CD4-positive, alpha-beta T cell treated with Interleukin-6 at 100 ng/mL for 8 hours (primary cell): ENCODE measurements around the gene ARAP1.

Source experiments
- DNase-seq: peaks from one replicate; pipeline ENCODE4 v3.0.0-alpha.2; 2020; ENCODE audit warnings: mixed read lengths, low spot score

The ARAP1 gene

DNA sequence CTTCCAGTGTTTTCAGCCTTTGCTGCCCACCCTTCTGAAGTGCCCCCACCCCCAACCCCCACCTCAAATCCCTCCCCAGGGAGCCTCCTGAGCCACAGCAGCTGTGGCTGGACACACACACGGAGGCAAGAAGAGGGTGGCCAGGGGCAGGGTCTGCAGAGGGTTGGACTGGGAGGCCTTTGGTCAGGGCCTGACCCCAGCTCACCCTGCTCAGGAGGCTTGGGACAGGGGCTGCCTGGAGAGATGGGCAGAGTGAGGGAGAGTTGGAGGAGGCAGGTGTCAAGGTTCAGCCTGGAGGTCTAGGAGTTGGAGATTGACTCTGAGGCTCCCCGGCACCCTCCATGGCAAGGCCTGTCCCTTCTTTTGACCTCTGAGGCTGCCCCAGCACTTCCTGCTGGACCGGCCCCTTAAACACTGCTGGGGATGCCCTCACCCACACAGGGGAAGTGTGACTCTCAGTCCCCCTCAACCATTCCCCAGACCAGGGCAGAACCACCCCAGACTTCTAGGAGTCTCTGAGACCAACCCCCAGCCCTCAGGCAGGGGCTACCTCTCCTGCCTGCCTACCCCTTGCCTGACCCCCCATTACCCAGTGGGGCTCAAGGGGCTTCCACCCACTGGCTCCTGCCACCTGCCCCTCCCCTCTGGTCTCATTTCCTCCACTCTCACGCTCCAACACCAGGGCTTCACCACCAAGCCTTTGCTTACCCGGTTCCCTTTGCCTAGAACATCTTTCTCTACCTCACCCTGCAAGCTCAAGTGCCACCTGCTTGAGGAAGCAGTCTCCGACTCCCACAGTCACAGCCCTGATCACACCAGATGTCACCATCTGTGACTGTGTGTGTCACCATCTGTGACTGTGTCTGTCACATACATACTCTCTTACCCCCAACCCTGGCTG lies 8.6 kb downstream of the ARAP1 start:
- DNase-seq: no peak

DNA sequence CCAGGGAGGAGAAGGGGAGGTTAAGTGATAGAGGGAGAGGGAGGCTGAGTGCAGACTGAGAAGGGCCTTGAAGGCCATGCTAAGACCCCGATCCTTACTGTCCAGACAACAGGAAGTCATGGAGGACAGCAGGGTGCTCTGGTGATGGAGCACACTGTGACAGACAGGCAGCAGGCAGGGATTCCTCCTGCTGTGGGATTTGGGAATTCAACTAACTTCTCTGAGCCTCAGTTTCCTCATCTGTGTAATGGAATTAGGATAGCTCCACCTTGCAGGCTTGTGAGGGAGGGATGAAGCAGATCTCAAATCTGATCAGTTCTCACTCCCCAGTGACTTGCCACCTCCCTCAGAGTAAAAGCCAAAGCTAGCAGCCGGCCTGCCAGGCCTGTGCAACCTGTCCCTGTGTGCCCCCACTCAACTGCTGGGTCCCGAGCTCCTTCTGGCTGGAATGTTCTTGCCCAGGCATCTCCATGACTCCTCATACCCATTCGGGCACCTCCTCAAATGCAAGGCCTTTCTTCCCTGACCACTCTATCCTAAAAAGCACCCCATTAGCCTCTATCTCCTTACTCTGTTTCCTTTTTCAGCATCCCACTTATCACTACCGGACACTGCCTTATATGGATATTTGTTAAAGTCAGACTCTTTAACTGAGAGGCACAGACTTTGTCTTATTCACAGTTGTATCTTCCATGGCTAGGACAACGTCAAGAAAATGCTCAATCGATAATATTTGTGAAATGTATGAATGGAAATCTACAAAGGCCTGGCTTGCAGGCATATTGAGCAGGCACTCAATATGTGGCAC lies 9.5 kb downstream of the ARAP1 start:
- DNase-seq: no peak

DNA sequence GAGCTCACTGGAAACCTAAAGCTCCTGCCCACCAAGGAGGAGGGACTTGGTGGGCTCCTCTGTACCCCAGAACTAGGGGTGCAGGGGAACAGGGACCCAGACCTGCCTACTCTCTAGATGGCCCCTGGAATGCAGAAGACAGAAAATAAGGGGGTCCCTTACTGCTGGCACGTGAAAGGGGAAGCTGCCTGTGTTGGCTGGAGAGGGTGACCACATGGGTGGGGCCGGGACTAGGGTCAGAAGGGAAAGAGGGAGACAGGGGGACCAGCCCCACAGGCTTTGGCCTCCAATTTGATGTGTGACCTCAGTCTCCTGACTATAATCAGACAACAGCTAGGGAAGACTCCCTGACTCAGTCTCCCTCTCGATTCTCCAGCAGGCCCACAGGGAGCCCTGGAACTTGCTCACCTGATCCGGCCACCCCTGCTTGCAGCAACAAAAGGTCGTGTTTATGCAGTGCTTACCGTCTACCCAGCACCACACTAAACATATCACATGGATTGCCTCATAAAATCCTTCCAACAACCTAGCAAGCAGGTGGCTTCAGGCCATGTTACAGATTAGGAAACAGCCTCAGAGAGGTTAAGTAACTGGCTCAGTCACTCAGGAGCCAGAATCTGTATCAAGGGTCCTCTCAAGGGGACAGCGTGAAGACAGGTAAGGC lies 10.2 kb downstream of the ARAP1 start:
- no peak for DNase-seq

DNA sequence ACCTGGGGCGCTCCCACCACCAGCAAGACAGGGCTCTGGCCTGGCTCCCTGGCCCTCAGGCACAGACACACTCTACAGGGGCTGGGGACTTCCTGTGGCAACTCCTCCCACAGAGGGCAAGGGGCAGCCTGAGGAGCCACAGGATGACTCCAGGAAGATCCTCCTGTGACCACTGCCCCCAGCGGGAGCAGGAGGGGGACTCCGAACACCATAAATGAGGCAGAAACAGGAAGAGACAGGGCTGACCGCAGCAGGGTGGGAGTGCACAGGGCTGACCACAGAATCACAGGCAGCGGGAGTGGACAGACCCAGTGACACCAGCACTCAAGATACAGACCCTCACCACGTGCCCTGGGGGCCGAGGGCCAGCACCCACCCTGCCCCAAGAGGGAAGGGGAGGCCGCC lies 10.8 kb downstream of the ARAP1 start:
- DNase-seq: no peak

DNA sequence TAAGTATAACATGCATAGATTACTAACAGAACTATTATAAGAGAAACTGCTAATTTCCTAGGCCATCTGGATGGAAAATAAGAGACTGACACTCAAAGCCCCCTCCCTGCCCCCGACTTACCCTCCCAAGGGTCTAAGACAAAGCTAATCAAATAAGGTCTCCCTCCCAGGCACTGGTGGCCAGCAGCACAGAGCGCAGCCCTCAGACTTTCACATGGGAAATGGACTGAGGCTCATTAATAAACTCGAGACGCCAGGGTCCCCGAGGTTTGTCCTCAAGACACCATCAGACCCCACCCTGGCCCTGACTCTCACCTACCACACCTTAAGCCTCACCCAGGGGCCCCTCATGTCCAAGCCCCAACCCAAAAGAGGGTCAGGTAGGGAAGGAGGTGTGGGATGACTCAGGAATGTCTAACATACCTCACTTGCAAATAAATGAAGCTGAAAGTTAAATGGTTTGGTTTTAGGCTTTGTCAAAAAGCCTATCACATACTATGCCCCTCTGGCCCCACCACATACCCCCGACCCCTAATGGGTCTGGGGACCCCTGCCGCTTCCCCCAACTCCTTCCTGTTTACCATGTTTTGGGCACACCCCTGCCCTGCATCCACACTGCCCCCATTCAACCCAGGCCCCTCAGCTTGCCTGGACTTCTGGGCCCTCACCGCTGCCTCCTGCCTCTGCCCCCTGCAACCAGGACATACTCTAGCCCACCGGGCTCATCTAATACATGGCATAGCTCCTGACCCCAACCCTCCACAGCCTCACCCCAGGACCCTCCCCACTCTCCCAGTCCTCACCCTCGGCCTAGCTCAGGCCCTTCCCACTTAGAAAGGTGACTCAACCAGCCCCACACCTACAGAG lies 11.4 kb downstream of the ARAP1 start:
- DNase-seq: no peak

DNA sequence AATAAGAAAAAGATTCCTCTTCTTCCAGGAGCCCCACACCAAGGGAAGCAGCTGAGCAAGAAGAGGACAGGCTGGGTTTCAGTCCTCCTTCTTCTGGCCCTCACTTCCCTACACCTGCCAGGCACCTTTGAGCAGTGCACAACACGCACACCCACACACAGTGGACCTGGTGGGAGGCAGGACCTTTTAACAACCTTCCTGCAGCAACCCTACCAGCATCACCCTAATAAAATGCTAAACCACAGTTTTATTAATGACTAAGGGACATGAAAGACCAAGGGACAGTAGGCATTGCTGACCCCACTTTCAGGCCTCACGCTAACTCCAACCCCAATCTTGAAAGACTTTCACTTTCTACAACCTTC lies 12.2 kb downstream of the ARAP1 start:
- no peak for DNase-seq

DNA sequence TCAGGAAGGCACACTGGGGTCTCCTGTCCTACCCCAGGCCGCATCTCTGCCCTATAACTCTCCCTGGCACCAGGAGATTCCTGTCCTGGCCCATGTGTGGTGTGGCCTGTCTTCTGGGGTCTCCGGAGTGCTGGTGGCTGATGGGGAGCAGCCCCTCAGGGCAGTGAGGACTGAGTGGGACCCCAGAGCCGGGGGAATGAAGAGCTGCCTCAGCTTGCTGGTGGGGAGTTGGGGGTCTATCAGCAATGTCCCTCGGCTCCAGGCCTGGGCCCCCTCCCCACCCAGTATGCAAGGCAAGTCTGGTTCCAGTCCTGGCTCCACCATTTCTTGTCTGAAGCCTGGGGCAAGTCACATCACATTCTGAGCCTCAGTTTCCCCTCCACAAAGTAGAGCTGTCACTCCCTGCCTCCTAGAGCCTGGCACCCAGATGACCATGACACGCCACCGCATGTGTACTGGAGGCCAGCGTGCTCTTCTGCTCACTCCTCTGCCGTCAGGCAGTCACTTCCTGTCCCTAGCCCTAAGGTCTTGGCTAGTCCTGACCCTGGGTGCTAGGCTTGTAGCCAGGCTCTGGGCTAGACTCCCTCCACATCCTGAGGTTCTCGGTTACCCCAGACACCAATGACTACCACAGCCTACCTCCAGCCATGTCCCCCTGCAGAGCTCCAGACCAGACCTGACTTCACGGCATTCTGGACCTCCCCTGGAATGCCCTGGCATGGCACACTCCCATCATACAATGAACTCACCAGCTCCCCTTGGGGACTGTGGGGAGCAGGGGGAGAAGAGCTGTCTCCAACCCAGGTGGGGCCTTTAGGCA lies 12.8 kb downstream of the ARAP1 start:
- no peak for DNase-seq

DNA sequence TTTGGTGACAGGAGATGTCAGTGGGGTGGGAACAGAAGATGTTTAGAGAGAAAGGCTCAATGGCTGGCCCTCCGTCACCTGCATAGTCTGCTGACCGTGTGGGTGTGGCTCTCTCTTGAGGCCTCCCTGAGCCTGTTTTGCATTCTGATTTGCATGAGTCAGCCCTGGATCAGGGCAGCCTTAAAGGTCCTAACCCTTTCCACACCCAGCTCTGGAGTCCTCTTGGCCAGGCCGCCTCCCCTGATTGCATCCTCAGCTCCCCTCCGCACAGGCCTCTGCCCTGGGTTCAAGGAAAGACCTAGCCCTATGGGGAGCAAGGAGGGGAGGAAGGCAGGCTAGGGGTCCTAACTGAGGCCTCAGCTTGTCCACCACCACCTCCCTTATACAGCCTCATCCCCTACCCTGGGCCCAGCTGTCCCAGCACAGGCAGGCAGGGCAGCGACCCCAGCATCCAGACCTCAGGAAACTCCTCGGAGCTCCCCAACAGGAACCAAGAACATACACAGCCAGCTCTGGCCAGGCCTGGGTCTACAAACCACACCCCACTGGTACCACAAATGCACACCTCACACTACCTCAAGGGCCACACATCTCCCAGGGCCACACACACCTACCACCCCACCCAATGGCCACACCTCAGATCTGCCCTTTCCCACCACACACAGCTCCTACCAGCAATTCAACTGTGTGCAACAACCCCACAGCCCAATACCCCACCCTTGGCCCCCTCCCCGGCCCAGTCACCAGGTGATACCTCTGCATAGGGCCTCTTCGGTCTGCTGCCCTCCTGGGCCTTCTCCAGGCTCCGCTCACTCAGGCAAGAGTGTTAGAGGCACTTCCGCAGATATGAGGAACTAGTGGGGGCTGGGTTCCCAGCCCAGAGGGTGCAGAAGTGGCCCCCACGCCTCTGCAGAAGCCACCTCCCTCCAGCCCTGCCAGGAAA lies 13.7 kb downstream of the ARAP1 start:
- DNase-seq: no peak

DNA sequence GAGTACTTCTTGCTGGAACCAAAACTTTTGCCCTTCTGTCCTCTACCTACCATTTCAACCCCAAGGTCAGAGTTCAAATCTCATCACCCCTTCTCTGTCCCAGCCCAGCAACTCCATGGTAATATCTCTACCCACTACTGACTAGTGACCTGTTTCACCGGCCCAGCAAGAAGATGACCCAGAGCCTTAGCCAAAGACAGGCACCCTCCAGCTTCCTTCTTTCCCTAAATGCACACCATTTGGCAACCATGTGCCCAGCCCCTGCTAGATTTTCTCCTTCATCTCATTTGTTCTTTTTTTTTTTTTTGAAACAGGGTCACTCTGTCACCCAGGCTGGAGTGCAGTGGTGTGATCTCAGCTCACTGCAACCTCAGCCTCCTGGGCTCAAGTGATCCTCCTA lies 14.9 kb downstream of the ARAP1 start:
- DNase-seq: no peak

DNA sequence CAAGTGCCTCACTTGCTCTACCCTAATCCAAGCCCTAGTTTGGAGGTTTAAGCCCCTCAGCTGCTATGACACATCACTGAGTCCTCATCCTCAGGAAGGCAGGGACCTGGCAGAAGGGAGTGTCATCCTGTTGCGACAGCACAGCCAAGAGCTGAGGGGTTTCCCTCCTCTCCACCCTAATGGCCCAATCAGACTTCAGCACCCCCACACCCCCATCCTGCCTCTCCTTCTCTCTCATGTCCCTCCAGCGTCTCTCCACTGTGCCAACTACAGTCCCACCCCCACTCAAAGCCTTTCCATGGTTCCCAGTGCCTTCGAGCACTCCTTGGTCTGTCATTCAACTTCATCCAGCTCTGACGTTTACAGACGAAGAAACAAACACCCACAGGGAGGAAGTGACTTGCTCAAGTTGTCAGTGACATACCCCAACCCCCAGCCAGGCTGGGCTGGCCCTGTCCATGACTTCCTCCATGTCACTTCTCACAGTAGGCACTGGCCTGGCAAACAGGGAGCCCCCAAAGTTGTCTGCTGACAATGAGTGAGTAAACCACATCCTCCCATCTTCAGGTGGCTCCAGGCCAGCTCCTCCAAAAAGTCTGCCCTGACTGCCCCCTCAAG lies 15.6 kb downstream of the ARAP1 start:
- peak; percentile 68 for DNase-seq

DNA sequence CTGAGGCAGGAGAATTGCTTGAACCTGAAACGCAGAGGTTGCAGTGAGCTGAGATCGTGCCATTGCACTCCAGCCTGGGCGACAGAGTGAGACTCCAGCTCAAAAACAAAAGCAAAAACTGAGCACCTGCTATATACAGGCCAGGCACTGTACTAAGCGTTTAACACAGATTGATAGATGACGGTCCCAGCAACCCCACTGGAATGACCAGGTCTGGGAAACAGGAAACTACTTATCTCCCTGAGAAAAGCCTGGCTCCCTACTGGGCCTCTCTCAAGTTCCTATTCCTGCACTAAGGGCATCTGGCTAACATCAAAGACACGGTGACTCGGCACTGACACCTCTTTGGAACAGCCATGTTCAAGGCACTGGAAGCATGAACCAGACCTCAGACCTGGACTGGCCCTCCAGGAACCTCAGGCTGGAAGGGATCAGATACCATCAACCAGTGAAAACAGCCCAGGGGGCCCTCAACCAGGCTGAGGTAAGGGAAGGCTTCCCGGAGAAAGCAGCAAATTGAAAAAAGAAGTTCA lies 16.6 kb downstream of the ARAP1 start:
- DNase-seq: no peak

DNA sequence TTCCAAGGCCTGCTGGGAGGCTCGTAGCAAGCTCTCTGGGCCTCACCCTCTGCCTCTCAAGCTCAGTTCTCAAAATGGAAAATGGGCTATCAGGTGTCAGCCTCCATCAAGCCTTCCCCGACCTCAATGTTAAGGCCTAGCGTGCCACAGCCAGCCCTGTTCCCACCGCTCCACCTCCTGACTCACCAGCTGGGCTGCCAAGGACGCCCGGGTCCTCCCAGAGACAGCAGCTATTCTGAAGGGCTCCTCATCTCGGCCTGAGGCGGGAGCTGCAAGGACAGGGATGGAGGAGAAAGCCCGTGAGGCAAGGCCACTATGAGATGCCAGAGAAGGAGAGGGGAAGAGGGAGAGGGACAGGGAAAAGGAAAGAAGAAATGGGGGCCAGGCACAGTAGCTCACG lies 19.9 kb downstream of the ARAP1 start:
- DNase-seq: no peak

DNA sequence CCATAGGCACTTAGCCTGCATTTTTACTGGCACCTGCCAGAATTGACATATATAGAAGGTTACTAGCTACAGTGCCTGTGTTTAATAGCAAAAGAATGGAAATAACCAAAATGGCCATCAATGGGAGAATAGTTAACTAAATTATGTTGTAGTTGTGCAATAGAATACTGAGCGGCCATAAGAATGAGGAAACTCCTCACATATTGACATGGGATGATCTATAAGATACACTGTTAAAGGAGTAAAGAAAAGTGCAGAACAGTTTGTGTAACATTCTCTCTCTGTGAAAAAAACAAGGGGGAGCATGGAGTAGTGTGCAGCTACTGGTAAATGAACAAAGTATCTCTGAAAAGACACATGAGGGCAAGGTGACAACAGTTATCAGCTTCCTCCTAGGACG lies 21.5 kb downstream of the ARAP1 start:
- no peak for DNase-seq

DNA sequence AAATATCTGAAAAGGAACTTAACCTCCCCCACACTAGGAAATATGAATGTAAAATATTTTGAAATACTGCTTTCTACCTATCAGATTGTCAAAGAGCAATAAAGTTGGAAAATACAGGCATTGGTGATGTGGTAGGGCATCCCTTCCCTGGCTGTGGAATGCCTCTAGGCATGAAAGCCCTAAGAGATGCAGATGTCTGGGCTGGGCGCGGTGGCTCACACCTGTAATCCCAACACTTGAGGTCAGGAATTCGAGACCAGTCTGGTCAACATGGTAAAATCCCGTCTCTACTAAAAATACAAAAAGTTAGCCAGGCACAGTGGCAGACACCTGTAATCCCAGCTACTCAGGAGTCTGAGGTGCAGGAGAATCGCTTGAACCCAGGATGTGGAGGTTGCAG lies 22.0 kb downstream of the ARAP1 start:
- DNase-seq: no peak

DNA sequence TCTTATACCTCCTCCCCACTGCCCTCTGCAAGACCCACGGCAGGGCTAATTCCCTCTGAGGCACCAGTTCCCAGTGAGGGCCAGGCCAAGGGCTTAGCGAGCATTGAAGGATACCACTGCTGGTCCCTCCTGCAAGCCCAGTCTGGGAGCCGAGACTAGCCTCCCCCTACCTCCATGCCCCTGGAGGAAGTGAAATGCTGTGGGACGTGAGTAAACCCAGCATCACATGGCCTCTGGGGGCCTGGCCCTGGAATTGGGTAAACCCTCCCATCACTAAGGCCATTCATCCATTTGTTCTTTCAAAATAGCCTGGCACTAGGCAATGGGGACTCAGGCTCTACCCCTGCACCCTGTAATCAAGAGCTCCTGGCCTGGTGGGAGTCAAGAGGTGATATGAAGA lies 24.7 kb downstream of the ARAP1 start:
- no peak for DNase-seq

DNA sequence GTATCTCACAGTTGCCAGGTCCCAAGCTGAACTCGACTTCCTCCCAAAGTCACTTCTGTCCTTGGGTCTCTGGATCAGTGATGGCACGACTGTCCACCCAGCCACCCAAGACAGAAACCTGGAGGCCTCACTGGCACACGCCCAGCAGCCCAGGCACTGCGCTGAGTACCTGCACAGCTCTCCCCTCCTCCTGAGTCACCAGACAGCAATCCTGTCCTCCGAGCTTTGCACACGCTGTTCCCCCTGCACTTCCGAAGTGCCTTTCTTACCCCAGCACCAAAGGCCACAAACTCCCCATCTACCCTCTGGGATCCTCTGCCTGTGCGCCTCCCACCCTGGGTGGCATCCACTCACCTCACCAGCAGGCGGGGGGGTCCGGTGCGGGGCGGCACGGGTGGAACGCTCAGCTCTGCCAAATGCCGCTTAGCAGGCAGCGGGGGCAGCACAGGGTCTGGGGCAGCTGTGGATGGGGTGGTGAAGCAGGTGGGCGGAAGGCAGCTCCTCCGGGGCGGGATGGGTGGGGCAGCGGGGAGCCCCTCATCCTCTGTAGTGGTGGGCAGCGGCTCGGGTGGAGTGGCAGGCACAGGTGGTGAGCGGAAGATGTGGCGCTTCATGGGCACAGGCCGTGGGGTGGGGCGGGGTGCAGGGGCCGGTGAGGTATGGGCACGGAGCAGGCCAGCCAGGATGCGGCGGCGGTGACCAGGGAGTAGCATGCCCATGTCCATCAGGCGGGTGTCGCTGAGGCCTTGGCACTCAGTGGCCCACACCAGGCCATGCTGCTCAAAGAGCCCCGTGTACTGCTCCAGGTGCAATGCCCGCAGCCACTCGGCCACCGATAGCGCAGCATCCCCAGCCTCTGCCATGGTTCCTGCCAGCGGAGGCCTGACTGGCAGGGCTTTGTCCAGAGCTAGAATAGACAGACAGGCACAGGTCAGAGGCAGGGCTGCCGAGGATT lies 25.7 kb downstream of the ARAP1 start:
- DNase-seq: no peak

DNA sequence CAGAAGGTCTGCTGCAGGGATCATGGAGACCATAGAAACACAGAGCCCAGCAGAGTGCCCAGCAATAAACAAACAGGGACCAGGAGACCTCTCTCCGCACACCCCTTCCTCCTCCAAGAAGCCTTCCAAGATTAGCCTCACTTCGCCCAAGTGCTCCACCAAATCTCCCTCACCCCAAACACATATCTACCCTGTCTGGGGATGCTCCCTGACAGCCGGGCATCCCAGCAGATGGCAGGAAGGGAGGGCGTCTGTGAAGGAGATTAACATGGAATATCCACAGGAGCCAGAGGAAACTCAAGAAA lies 26.5 kb downstream of the ARAP1 start:
- DNase-seq: no peak
